HG02885 (cell line): Measurements from ENCODE around the gene DIO2.
A peak's percentile ranks its signal among the peaks of the same experiment; 100 is the strongest.

Experiments used
- ATAC-seq: cut with Tn5 transposase; IDR thresholded peaks from one replicate; pipeline ENCODE4 v1.9.1; 2021; ENCODE audit warnings: mild to moderate bottlenecking; ENCODE audit not compliant: unreplicated experiment, poor library complexity

DIO2 gene

DNA sequence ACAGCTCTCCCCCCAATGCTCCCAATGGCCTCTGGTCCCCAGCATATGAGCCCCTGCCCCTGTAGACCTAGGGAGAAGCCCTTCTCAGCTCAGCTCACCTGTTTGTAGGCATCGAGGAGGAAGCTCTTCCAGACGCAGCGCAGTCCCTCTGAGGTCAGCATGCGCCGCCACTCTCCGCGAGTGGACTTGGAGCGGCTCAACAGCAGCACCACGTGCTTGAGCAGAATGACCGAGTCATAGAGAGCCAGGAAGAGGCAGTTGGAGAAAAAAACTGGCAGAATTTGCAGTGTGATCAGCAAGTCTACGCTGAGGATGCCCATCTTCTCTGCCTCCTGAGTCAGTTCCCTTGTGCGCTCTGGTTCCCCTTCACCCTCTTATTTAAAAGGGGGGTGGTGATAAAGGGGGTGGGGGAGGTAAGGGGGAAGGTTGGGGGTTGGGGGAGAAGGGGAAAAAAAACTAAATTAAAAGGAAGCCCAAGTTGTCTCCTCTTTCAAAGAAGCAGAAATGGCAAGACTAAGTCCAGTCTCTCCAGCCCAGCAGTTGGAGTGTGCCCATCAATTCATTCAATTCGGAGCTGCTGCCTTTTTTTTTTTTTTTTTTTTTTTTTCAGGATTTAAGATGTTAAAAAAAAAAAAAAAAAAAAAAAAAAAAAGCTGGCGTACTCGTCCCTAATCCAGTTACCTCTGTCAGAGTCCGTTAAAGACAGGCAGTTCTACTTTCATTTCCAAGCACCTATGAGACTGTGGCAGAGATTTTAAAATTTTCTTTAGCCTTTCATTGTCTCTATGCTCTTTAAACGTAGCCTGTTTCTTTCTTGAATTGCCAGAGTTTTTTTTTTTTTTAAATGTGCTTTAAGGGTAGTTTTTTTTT, at the start of gene DIO2:
Gene DIO2, minus strand, starts transcription at position 352 of the 870 bp plus-strand sequence. Its CDS starts 32 bp downstream, at position 320.
- ATAC-seq, result no peak

DNA sequence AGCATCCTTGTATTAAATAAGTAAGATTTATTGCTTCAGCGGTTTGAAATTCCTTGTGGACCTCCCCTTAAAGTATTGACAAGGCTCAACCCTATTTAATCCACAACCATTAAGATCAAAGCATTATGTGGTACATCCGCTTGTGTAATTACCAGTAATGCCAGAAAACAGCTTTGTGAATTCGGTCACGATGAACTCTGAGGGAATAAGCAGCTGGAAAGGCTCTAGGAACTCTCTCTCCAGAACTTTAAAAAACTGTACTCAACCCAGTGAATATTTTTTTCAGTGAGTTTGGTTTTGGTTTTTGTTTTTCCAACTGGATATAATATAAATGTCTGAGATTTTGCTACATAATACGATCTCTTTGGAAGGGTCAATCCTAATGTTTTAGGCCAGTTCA, 49.3 kb upstream of the DIO2 start:
- ATAC-seq, result no peak

- ATAC-seq, result no peak
Observed at GRCh38 chr14:80239631-80240030, 28.3 kb upstream of the DIO2 start.

DNA sequence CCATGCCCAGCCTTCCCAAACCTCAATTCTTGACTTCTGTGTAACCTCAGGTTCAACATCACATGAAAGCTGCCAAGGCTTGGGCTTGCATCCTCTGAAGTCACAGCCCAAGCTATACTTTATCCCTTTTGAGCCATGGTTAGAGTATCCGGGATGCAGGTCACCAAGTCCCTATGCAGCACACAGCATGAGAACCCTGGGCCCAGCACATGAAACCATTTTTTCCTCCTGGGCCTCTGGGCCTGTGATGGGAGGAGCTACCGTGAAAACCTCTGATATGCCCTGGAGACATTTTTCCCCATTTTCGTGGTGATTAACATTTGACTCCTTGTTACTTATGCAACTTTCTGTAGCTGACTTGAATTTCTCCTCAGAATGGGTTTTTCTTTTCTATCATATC, 25.8 kb upstream of the DIO2 start:
- no peak for ATAC-seq

DNA sequence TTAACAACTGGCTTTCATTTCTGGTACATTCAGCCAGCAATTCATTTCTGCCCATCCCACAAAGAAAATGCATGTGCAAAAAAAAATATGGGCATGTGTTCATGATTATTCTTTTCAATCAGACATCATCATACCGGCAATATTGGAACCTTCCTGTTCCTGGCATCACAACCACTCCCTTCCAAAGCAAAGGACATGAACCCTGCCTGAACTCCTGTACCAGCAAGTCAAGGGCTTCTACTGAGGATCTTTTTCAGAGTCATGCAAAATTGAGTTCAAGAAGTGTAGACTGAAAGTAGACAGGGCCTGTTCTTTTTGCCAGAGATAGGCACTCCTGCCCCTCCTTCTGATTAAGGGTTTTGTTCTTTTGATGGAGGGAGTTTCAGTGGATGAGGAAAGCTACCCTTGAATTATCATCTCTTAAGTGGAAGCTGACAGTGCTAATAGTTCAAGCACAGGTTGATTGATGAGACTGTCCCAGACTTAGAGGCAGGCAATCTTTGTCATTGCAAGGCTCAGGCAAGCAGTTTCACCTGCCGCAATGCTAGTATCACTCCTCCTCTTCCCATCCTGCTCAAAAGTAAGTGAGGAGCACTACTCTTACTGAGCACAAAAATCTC, 22.3 kb upstream of the DIO2 start:
- no peak for ATAC-seq

DNA sequence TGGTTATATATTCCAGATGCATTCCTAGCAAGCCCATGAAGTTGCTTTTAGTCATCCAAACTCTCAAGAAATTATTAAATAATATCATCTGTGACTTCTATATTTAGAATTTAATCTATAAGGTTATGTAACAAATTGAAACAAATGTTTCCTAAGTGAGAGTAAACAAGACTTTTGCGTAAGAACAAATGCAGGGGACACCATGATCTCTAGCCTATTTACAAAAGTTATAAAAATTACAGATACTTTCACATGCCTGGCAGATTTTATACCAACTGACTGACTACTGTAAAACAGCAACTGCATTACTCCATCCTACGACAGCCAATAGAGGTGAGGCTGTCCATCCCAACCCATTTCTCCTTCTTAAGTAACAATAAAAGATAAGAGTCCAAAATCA, 20.4 kb upstream of the DIO2 start:
- ATAC-seq, result no peak

DNA sequence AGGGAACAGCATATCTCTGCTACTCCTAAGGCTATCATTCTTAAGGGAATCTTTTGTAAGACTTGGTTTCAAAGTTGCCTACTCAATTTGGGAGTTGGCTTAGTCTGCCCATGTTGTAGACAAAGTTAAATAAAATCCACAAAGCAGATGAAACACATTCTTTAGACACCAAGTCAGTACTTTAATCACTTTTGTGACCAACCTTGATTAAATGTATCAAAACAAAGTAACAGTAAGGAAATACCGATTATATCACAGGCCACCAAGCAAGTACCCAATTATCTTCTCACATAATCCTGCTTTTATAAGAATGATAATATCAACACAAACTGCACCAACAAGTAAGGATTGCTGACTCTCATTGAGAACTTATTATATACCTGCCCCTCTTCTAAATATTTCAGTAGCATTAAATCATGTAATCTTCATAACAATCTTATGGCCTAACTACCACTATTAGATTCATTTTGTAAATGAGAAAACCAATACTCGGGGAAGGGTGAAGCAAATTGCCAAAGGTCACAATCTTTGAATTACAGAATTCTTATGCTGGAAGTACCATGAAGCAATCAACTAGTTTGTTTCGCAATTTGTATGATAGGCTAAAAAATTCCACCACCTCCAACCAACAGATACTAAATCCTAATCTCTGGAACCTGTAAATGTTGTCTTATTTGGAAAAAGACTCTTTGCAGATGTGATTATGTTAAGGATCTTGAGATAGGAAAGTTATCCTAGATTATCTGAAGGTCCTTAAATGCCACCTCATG, 12.6 kb upstream of the DIO2 start:
- ATAC-seq, result no peak

DNA sequence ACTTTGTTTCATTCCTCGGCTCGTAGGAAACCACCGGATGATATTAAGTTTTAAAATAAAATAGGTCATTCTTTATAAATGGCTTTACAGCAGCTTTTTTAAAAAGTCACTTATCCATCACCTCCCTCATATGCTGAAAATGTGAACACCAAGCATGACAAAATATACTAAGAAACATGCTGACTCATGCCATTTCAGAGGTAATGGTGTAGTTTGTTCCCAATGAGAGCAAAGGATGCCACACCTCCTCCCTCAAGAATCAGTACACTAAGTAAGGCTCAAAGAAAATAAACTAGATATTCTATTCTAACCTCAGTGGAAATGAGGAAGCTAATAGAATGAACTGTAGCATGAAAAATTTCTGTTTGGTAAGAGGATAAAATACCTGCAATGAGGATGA, 5.5 kb upstream of the DIO2 start:
- ATAC-seq, result no peak

DNA sequence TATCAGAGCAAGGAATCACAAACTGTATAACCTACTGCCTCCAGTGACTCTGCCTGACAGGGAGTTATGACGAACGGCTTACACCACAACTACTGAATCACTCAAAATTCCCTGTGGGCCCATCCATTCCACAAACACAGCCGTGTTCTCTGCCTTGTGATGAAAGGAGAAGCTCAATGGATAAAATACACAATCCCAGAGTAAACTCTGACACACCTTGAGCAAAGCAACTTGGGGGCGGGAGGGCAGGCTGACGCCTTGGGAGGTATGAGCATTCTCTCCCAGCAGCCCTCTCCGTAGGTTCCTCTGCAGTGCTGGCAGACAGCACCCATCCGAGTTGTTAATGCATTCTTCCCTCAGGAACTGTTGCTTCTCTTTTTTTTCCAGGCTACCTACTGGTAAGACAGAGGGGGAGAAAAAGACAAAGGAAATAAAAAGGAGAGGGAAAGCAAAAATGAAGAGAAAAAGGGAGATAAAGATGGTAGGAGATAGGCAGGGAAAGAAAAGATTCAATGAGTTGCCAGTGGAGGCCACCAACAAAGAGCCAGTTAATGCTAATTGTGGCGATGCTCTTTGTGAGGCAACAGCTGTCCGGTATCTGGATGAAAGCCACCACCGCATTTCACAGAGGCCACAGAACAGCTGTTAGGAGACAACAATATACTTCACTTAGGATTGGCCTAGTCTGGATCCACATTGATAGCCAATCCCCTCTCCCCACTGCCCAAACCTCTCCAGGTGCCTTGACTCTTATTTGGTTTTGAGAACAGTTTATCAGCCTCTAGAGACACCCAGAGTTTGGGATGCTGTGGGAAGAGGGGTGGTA, 4.7 kb upstream of the DIO2 start:
- ATAC-seq, result no peak

DNA sequence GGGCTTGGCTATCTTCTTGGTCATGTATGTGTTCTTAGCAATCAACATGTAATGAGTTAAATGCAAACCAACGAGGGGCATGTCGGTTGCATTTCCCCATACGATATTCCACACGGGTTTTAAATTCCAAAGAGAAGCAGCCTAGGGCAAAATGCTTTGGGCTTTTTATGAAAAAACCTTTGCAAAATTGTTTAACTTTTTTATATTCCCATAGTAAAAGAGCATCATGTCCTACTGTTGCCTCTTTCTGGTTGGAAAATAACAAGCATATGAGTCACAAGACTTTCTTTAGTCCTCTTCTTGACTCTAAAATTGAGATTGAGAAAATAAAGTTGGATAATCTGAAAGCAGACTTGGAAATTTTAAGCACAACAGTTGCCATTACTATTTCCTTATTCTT, 3.8 kb upstream of the DIO2 start:
- no peak for ATAC-seq

DNA sequence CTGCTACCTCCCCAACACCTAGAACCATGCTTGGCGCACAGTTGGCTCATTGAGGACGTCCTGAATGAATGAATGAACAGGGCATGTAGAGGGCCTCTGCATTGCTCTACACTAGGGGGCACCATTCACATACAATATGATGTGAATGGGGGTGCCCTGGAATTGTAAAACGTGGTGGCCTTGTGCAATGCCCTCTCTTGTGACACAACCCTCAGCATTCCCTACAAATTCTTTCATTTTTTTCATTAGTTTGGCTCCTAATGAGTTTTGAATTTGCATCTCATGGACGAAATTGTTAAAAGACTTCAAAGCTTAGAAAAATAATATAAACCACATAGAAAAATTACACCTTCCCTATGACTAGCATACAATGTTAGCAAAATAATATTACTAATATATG, 2.3 kb upstream of the DIO2 start:
- peak; percentile 68 for ATAC-seq

- ATAC-seq, result no peak
Observed at GRCh38 chr14:80212023-80212397, 706 bp upstream of the DIO2 start.

GRCh38 chr14:80208461-80208860, 2.8 kb downstream of the DIO2 start:
- no peak for ATAC-seq

GRCh38 chr14:80206351-80207080, 4.8 kb downstream of the DIO2 start:
- ATAC-seq, result no peak

DNA sequence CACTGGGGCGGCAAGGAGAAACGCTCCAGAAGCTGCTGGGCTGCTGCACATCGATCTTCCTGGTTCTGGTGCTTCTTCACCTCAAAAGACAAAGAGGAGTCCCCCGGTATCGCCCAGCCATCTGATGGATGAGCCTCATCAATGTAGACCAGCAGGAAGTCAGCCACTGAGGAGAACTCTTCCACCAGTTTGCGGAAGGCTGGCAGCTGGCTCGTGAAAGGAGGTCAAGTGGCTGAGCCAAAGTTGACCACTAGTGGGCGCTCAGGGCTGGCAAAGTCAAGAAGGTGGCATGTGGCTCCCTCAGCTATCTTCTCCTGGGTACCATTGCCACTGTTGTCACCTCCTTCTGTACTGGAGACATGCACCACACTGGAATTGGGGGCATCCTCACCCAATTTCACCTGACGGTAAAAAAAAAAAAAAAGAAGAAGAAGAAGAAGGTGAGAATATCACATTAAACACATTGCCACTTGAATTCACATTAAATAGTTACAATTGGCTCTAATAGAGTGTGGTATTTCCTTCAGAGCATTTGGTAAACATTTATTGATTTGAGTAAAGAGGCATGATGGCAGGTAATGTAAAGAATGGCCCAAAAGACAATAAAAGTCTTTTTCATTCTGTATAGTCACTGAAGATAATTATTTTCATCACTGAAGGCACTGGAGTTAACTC, 8.3 kb downstream of the DIO2 start:
- no peak for ATAC-seq

- no peak for ATAC-seq
Observed at GRCh38 chr14:80200093-80200492, 11.2 kb downstream of the DIO2 start.

GRCh38 chr14:80188571-80188970, 22.7 kb downstream of the DIO2 start:
- ATAC-seq, result no peak

DNA sequence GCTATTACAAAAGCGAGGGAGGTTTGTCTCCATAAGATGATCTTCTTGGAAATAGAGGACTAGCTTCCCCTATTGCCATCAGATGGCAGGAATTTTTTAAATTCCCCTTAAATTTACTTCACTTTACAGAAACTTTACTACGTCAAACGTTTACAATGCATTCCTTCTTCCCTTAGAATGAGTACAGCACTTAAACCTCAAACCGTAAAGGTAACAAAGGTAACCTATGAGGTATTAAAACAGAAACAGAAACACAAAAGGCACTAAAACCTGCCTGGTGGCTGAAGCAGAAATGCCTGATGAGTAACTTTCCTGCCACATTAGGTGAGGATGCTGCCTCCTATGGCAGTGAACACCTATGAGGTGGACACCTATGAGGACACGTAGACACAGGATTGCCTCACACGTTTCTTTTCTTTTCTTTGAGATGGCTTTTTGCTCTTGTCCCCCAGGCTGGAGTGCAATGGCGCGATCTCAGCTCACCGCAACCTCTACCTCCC, 25.0 kb downstream of the DIO2 start:
- no peak for ATAC-seq

DNA sequence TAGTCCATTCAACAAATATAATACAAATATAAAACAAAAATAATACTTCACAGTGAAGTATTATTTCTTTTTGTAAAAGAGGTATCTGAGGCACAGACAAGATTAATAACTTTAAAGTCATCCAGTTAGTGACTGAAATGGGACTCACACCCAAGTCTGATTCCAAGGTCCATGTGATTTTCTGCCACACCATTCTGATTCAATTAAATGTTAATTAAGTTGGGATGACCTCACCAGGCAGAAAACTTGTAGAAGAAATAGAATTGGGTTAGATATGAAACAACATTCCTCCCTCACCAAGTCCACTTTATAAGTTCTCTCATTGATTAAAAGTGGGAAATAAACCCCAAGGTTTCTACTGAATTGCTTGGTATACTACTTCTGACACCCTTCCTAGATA, 34.4 kb downstream of the DIO2 start:
- no peak for ATAC-seq
